SK-N-SH treated with all-trans-retinoic acid at 6 μM for 48 hours (cell line): Measurements from ENCODE around the gene COL16A1.

Experiments
- ATAC-seq: fragments of 200-7000 bp; cut with Tn5 transposase; 3 replicates; pipeline ENCODE4 v1.9.1; 2020; ENCODE audit warnings: mild to moderate bottlenecking, moderate library complexity
- ARNTL ChIP-seq: fragments of 450-650 bp; formaldehyde crosslinking; IDR thresholded peaks from 2 replicates; pipeline ENCODE4 v1.5.0; 2020; ENCODE audit warnings: low read depth, mild to moderate bottlenecking, moderate library complexity, borderline replicate concordance
- BACH2 ChIP-seq: fragments of 250-450 bp; sonication (Bioruptor Pico); IDR thresholded peaks from 2 replicates; pipeline ENCODE4 v1.9.0; 2021; ENCODE audit warnings: mild to moderate bottlenecking, borderline replicate concordance
- CSDC2 ChIP-seq: fragments of 250-450 bp; sonication (Bioruptor Pico); IDR thresholded peaks from 2 replicates; pipeline ENCODE4 v1.5.0; 2020; ENCODE audit warnings: mild to moderate bottlenecking, moderate library complexity
- CSRNP3 ChIP-seq: fragments of 250-450 bp; sonication (Bioruptor Pico); IDR thresholded peaks from 2 replicates; pipeline ENCODE4 v1.5.1; 2021; ENCODE audit warnings: mild to moderate bottlenecking, moderate library complexity
- ESRRG ChIP-seq: fragments of 250-450 bp; sonication (Bioruptor Pico); IDR thresholded peaks from 2 replicates; pipeline ENCODE4 v1.6.1; 2021; ENCODE audit warnings: mild to moderate bottlenecking
- GLIS3 ChIP-seq: fragments of 250-450 bp; sonication (Bioruptor Pico); IDR thresholded peaks from 2 replicates; pipeline ENCODE4 v1.5.0; 2020; ENCODE audit warnings: mild to moderate bottlenecking, moderate library complexity
- ISL1 ChIP-seq: fragments of 250-450 bp; sonication (Bioruptor Pico); IDR thresholded peaks from 2 replicates; pipeline ENCODE4 v2.1.2; 2022; ENCODE audit warnings: mild to moderate bottlenecking, moderate library complexity
- OSR1 ChIP-seq: fragments of 250-450 bp; sonication (Bioruptor Pico); IDR thresholded peaks from 2 replicates; pipeline ENCODE4 v1.8.0; 2022; ENCODE audit warnings: moderate library complexity, mild to moderate bottlenecking, inconsistent platforms
- POU6F1 ChIP-seq: fragments of 250-450 bp; sonication (Bioruptor Pico); IDR thresholded peaks from 2 replicates; pipeline ENCODE4 v1.8.0; 2021; ENCODE audit warnings: low read depth, mild to moderate bottlenecking, moderate library complexity, borderline replicate concordance
- PPARA ChIP-seq: fragments of 250-450 bp; sonication (Bioruptor Pico); IDR thresholded peaks from 2 replicates; pipeline ENCODE4 v1.5.0; 2020; ENCODE audit warnings: mild to moderate bottlenecking, borderline replicate concordance
- RARB ChIP-seq: fragments of 250-450 bp; sonication (Bioruptor Pico); IDR thresholded peaks from 2 replicates; pipeline ENCODE4 v1.8.0; 2021; ENCODE audit warnings: mild to moderate bottlenecking, moderate library complexity
- SNAI2 ChIP-seq: fragments of 250-450 bp; sonication (Bioruptor Pico); IDR thresholded peaks from 2 replicates; pipeline ENCODE4 v1.5.0; 2020; ENCODE audit warnings: mild to moderate bottlenecking, moderate library complexity
- TCF4 ChIP-seq: fragments of 250-450 bp; sonication (Bioruptor Pico); IDR thresholded peaks from 2 replicates; pipeline ENCODE4 v1.8.0; 2021; ENCODE audit warnings: mild to moderate bottlenecking, moderate library complexity, borderline replicate concordance
- TOX ChIP-seq: fragments of 250-450 bp; sonication (Bioruptor Pico); IDR thresholded peaks from 2 replicates; pipeline ENCODE4 v1.8.0; 2021; ENCODE audit warnings: mild to moderate bottlenecking, moderate library complexity, borderline replicate concordance
- ZC3H10 ChIP-seq: fragments of 250-450 bp; sonication (Bioruptor Pico); IDR thresholded peaks from 2 replicates; pipeline ENCODE4 v1.5.1; 2021; ENCODE audit warnings: mild to moderate bottlenecking, moderate library complexity
- ZFP3 ChIP-seq: fragments of 250-450 bp; sonication (Bioruptor Pico); IDR thresholded peaks from 2 replicates; pipeline ENCODE4 v1.5.0; 2020; ENCODE audit warnings: mild to moderate bottlenecking, moderate library complexity
- ZFP30 ChIP-seq: fragments of 450-650 bp; formaldehyde crosslinking; IDR thresholded peaks from 2 replicates; pipeline ENCODE4 v1.5.0; 2022; ENCODE audit warnings: mild to moderate bottlenecking, moderate library complexity
- ZNF565 ChIP-seq: fragments of 450-650 bp; formaldehyde crosslinking; conservative IDR thresholded peaks from 2 replicates; pipeline ENCODE4 v1.5.0; 2020; ENCODE audit warnings: low read depth, mild to moderate bottlenecking, moderate library complexity
- ZNF70 ChIP-seq: fragments of 450-650 bp; formaldehyde crosslinking; IDR thresholded peaks from 2 replicates; pipeline ENCODE4 v1.5.0; 2020; ENCODE audit warnings: mild to moderate bottlenecking, moderate library complexity
- ZNF8 ChIP-seq: fragments of 450-650 bp; formaldehyde crosslinking; IDR thresholded peaks from 2 replicates; pipeline ENCODE4 v1.5.0; 2020; ENCODE audit warnings: mild to moderate bottlenecking, moderate library complexity
- TF ChIP-seq, protein P1 (sequence below): fragments of 250-450 bp; sonication (Bioruptor Pico); IDR thresholded peaks from 2 replicates; pipeline ENCODE4 v1.5.0; 2020; ENCODE audit warnings: mild to moderate bottlenecking, moderate library complexity
- TF ChIP-seq, protein P2 (sequence below): fragments of 250-450 bp; sonication (Bioruptor Pico); IDR thresholded peaks from 2 replicates; pipeline ENCODE4 v1.5.1; 2020; ENCODE audit warnings: low read depth, mild to moderate bottlenecking, moderate library complexity

COL16A1 gene

DNA sequence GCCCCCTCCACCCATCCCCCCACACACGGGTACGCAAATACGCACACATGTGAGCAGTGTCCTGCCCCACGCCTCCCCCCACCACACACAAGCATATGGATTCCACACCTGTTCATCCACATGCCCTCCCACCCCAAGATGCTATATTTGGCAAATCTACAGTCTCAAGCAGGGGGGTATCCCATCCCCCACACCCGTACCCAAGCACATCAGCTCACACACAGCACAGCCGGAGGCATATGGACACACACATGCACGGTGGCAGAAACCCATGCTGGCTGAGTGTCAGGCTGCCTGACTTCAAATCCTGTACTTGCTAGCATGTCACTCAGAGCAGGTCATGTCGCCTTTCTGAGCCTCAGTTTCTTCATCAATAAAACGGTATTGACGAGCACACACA is 10.6 kb downstream of the COL16A1 start:
- no peak for ATAC-seq

GRCh38 chr1:31691951-31692350 is 11.9 kb downstream of the COL16A1 start:
- ATAC-seq = no peak
- TF ChIP-seq CSDC2 (CRISPR knock-in tag) (no peak), ZNF8 (CRISPR knock-in tag) (no peak), BACH2 (CRISPR knock-in tag) (no peak), TCF4 (CRISPR knock-in tag) (no peak), ZNF565 (CRISPR knock-in tag) (no peak), PPARA (no peak), POU6F1 (CRISPR knock-in tag) (no peak), ZNF70 (CRISPR knock-in tag) (no peak)

More for the DNA sequence above, 10.6 kb downstream of the COL16A1 start:
- TF ChIP-seq ZNF8 (CRISPR knock-in tag) (no peak), CSDC2 (CRISPR knock-in tag) (no peak), CSRNP3 (CRISPR knock-in tag) (no peak), ZFP30 (no peak), ZC3H10 (no peak), TOX (CRISPR knock-in tag) (no peak), SNAI2 (CRISPR knock-in tag) (no peak), ARNTL (no peak), ZNF565 (CRISPR knock-in tag) (no peak), POU6F1 (CRISPR knock-in tag) (no peak), ZFP3 (CRISPR knock-in tag) (no peak), ESRRG (CRISPR knock-in tag) (no peak), GLIS3 (CRISPR knock-in tag) (no peak), RARB (CRISPR knock-in tag) (no peak), ISL1 (CRISPR knock-in tag) (no peak), TCF4 (CRISPR knock-in tag) (no peak), BACH2 (CRISPR knock-in tag) (no peak), OSR1 (CRISPR knock-in tag) (no peak)
- TF ChIP-seq, protein P1, sequence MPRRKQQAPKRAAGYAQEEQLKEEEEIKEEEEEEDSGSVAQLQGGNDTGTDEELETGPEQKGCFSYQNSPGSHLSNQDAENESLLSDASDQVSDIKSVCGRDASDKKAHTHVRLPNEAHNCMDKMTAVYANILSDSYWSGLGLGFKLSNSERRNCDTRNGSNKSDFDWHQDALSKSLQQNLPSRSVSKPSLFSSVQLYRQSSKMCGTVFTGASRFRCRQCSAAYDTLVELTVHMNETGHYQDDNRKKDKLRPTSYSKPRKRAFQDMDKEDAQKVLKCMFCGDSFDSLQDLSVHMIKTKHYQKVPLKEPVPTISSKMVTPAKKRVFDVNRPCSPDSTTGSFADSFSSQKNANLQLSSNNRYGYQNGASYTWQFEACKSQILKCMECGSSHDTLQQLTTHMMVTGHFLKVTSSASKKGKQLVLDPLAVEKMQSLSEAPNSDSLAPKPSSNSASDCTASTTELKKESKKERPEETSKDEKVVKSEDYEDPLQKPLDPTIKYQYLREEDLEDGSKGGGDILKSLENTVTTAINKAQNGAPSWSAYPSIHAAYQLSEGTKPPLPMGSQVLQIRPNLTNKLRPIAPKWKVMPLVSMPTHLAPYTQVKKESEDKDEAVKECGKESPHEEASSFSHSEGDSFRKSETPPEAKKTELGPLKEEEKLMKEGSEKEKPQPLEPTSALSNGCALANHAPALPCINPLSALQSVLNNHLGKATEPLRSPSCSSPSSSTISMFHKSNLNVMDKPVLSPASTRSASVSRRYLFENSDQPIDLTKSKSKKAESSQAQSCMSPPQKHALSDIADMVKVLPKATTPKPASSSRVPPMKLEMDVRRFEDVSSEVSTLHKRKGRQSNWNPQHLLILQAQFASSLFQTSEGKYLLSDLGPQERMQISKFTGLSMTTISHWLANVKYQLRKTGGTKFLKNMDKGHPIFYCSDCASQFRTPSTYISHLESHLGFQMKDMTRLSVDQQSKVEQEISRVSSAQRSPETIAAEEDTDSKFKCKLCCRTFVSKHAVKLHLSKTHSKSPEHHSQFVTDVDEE (CRISPR knock-in tag) = no peak
- TF ChIP-seq, protein P2, sequence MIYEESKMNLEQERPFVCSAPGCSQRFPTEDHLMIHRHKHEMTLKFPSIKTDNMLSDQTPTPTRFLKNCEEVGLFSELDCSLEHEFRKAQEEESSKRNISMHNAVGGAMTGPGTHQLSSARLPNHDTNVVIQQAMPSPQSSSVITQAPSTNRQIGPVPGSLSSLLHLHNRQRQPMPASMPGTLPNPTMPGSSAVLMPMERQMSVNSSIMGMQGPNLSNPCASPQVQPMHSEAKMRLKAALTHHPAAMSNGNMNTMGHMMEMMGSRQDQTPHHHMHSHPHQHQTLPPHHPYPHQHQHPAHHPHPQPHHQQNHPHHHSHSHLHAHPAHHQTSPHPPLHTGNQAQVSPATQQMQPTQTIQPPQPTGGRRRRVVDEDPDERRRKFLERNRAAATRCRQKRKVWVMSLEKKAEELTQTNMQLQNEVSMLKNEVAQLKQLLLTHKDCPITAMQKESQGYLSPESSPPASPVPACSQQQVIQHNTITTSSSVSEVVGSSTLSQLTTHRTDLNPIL (CRISPR knock-in tag) = no peak
- TF ChIP-seq, all 23 proteins: peak for 0

- ATAC-seq = no peak
- TF ChIP-seq SNAI2 (CRISPR knock-in tag) (no peak), TCF4 (CRISPR knock-in tag) (no peak), CSRNP3 (CRISPR knock-in tag) (no peak), ZFP3 (CRISPR knock-in tag) (no peak), CSDC2 (CRISPR knock-in tag) (no peak), ZNF70 (CRISPR knock-in tag) (no peak), ZC3H10 (no peak), PPARA (no peak), ARNTL (no peak), GLIS3 (CRISPR knock-in tag) (no peak), ZFP30 (no peak), ISL1 (CRISPR knock-in tag) (no peak), ZNF8 (CRISPR knock-in tag) (no peak), POU6F1 (CRISPR knock-in tag) (no peak)
- TF ChIP-seq, protein P2 (CRISPR knock-in tag) = no peak
These were observed 12.4 kb downstream of the COL16A1 start for GRCh38 chr1:31691446-31691845.
